HG03442 (cell line): ENCODE results near the gene KCNT2.
"Not testable (repeated sequence)": the region's sequence is repeated elsewhere in the genome, so short reads cannot be mapped to it uniquely, and the experiment has no call there.

ENCODE experiments used
- ATAC-seq: cut with Tn5 transposase; IDR thresholded peaks from one replicate; pipeline ENCODE4 v1.9.1; 2021; ENCODE audit warnings: mild to moderate bottlenecking, moderate library complexity; ENCODE audit not compliant: unreplicated experiment

KCNT2 gene

DNA sequence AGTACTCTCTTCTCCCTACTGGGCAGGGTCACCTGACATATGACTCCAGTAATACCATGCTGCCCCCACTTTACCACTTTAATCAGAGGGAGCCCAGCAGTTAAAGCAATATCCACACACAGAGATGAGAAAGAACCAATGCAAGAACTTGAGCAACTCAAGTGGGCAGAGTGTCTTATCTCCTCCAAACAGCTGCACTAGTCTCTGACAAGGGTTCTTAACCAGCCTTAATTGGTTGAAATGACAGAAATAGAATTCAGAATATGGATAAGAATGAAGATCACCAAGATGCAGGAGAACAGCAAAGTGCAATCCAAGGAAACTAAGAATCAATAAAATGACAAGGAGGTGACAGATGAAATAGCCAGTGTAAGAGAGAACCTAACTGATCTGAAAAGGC is 91.0 kb downstream of the KCNT2 start:
- ATAC-seq = no peak

DNA sequence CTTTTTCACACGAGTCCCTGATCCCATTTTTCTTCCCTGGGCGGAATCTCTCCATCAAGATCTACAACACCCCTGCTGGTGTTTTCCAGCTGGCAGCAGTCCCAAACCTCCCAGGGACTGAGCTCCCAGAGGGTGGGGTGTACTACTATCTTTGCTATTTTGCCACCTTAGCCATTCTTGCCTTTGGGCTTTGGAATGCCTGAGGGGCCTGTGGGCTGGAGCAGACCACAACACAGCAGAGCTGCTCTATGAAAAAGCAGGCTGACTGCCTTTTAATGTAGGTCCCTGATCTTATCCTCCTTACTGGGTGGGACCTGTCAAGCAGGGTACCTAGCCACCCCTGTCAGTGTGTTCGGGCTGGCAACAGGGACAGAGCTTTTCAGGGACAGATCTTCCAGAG is 91.9 kb downstream of the KCNT2 start:
- no peak for ATAC-seq

GRCh38 chr1:196515904-196516303 is 92.3 kb downstream of the KCNT2 start:
- ATAC-seq = no peak

GRCh38 chr1:196513821-196514220 is 94.4 kb downstream of the KCNT2 start:
- no peak for ATAC-seq

DNA sequence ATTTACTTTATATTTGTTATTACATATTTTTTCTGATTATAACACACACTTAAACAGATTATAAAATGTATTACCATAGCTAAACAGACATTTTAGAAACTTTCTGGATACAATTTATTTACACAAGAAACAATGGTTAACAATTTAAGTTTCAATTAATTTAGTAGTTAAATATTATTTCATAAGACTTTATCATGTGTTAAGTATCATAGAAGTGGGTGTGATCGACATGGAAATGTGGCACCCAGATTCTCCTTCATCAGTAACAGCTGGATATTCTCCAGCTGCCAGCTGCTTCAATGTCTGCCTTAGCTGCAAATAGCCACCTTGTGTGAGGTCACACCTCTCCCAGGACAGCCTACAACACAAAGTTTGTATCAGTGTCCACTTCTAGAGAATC is 97.8 kb downstream of the KCNT2 start:
- ATAC-seq = no peak

DNA sequence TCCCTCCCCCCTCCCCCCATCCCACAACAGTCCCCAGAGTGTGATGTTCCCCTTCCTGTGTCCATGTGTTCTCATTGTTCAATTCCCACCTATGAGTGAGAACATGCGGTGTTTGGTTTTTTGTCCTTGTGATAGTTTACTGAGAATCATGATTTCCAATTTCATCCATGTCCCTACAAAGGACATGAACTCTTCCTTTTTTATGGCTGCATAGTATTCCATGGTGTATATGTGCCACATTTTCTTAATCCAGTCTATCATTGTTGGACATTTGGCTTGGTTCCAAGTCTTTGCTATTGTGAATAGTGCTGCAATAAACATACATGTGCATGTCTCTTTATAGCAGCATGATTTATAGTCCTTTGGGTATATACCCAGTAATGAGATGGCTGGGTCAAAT is 104.0 kb downstream of the KCNT2 start:
- not testable (repeated sequence) for ATAC-seq

- no peak for ATAC-seq
Measured at GRCh38 chr1:196502437-196502836, 105.8 kb downstream of the KCNT2 start.

- ATAC-seq = no peak
Measured at GRCh38 chr1:196501760-196502428, 106.3 kb downstream of the KCNT2 start.

DNA sequence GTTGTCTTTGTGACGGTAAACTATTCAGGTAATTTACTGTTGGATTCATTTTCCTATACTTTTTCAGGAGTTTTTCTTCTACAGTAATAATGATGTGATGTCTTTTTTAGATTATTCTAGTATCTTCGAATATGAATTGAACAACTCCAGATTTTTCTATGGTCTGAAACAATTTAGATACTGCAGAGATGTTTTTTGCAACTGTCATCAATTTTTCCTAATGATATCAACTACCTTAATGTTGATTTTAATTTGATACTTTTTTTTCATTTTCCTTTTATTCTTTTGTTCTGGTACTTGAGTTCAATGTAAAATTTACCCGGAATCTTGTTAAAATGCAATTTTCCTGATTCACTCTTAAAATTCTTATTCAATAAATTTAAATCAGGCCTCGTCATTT is 110.4 kb downstream of the KCNT2 start:
- ATAC-seq = no peak

- no peak for ATAC-seq
Measured at GRCh38 chr1:196494766-196495165, 113.5 kb downstream of the KCNT2 start.

GRCh38 chr1:196493881-196494280 is 114.4 kb downstream of the KCNT2 start:
- ATAC-seq = no peak

GRCh38 chr1:196488579-196488978 is 119.7 kb downstream of the KCNT2 start:
- ATAC-seq = no peak

GRCh38 chr1:196486346-196486745 is 121.9 kb downstream of the KCNT2 start:
- ATAC-seq = no peak

- no peak for ATAC-seq
Measured at GRCh38 chr1:196481616-196482015, 126.6 kb downstream of the KCNT2 start.

- ATAC-seq = no peak
Measured at GRCh38 chr1:196477262-196477661, 131.0 kb downstream of the KCNT2 start.

DNA sequence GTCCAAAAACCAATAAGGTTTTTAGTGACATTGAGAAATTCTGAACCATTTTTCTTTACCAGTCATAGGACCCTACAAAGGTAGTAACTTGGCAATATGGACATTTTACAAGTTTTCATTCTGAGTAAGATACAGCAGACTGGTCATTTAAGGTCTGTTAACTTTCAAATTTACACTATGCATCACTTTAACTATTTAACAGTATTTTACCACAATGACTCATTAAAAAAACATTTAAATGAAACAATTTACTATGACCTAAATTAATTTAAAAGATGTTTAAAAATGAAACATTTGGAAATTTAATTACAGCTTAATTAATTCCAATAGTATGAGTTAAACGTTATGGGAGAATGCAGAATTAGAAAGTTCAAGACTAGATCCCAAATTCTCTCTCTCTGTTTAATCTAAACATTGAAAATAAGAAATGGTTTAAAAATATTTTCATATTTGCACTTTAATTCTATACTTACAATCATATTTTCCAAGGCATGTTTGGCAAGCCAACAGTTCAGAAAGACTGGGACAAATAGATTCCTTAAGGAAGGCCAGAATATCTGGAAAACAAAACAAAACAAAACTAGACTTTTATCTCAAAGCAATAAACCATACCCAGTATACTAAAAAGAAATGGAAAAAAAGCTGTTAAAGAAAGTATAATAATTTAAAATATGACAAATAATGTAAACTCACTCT is 140.9 kb downstream of the KCNT2 start:
- ATAC-seq = no peak

- no peak for ATAC-seq
Measured at GRCh38 chr1:196466654-196467053, 141.6 kb downstream of the KCNT2 start.

DNA sequence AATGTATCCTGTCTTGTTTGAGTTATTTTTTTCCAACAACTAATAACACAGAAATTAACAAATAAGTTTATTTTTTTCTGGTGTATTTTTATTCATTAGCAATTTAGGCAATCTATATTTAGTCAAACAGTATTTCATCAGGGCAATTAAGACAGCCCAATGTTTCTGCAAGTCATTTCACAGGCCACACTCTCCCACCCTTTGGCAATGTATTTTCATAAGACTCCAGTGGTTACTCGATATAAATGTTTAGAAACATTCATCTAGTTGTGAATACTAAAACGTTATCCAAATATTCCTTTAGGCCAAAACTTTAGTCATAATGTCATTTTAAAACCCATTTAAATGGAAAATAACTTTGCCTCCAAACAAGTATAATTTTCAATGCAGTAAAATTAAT is 142.1 kb downstream of the KCNT2 start:
- ATAC-seq = no peak

DNA sequence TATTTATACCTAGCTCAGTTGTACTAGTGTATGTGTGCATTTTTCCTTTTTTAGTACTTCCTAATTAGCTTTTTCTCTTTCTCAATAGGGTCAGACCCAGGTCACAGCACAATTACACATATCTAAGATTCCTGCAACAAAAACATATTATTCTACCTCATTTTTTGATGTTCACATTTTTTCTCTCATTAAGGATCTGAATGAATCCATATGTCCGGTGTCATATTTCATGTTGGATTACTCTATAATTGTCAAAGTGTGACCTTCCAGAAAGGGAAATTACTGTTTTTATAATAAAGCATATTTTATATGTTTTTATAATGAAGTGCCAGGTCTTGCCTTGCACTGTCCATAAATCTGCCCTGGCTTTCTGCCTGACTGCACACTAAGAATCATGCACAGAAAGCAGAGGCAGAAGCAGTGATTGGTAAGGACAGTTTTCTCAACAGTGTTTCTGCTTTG is 143.7 kb downstream of the KCNT2 start:
- no peak for ATAC-seq

GRCh38 chr1:196462086-196462485 is 146.2 kb downstream of the KCNT2 start:
- no peak for ATAC-seq

GRCh38 chr1:196461521-196461920 is 146.7 kb downstream of the KCNT2 start:
- ATAC-seq = no peak

- ATAC-seq = no peak
Measured at GRCh38 chr1:196459383-196459782, 148.9 kb downstream of the KCNT2 start.

DNA sequence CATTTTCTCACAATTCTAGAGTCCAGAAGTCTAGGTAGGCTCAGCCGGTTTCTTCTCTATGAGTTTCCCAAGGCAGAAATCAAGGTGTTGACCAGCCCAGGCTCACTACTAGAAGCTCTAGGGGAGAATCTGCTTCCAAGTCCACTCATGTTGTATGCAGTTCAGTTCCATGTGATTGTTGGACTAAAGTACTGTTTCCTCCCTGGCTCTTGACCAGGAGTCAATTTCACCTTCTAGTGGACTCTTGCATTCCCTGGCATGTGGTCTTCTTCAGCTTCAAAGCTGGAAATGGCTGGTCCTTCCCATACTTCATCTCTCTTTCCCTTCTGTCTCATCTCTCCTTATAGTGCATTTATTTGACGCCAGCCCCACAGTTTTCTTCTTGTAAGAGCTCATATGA is 153.4 kb downstream of the KCNT2 start:
- no peak for ATAC-seq
